HG02943 (cell line): ENCODE measurements around the gene ZNF521.
"Not testable (repeated sequence)": the region's sequence is repeated elsewhere in the genome, so short reads cannot be mapped to it uniquely, and the experiment has no call there.

Experiments
- ATAC-seq: cut with Tn5 transposase; IDR thresholded peaks from one replicate; pipeline ENCODE4 v1.9.1; 2021; ENCODE audit warnings: mild to moderate bottlenecking, low read depth, moderate library complexity; ENCODE audit not compliant: unreplicated experiment

ZNF521 gene

GRCh38 chr18:25047983-25048382 is 304.0 kb downstream of the ZNF521 start:
- ATAC-seq, result no peak

GRCh38 chr18:25047421-25047820 is 304.5 kb downstream of the ZNF521 start:
- no peak for ATAC-seq

GRCh38 chr18:25044694-25045093 is 307.3 kb downstream of the ZNF521 start:
- no peak for ATAC-seq

GRCh38 chr18:25043104-25043503 is 308.9 kb downstream of the ZNF521 start:
- ATAC-seq, result no peak

DNA sequence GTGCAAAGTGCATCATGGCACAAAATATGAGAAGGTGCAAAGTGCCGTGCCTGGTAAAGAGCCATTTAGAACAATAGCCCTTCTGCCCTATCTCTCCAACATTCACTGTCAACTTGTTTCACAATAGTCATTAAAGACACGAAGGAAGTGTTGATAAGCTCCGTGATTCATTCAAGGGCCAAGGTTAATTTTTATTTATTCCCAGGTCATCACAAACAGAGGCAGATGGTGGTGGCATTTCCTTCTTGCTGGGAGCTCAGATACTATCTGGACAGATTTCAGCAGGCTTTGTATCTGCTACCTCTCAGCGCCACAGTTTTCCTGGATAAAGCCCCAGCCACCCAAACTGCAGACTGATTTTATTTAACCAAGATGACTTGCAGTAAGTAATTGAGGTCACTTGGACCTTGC is 309.3 kb downstream of the ZNF521 start:
- ATAC-seq, result no peak

GRCh38 chr18:25039781-25040180 is 312.2 kb downstream of the ZNF521 start:
- ATAC-seq, result no peak

DNA sequence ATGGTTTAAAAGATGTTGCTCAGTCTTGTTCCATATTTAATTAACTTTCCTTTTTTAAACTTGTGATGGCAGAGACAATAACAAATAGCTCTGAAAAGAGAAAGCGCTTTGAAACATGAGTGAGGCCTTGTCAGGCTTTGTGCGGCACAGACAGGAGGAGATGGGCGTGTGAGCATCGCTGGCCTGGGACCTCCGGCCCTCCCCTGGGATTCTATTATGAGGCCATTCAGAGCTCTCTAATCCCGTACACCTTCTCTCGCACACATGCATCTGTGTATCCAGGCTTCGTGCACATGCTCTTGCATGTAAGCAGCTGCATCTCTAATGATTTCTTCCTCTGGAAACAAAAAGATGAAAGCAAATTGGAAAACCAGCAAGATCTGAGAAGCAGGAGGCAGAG is 313.7 kb downstream of the ZNF521 start:
- no peak for ATAC-seq

- ATAC-seq, result no peak
Observed at GRCh38 chr18:25033747-25034471, 318.1 kb downstream of the ZNF521 start.

DNA sequence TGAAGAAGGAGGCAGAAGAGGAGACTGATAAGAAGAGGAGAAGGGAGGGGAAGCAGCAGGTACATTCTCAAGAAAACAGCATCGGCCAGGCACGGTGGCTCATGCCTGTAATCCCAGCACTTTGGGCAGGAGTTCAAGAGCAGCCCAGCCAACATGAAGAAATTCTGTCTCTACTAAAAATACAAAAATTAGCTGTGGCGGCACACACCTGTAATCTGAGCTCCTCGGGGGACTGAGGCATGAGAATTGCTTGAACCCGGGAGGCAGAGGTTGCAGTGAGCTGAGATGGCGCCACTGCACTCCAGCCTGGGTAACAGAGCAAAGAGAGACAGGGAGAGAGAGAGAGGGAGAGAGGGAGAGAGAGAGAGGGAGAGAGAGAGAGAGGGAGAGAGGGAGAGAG is 318.8 kb downstream of the ZNF521 start:
- not testable (repeated sequence) for ATAC-seq

GRCh38 chr18:25029802-25030201 is 322.2 kb downstream of the ZNF521 start:
- no peak for ATAC-seq

DNA sequence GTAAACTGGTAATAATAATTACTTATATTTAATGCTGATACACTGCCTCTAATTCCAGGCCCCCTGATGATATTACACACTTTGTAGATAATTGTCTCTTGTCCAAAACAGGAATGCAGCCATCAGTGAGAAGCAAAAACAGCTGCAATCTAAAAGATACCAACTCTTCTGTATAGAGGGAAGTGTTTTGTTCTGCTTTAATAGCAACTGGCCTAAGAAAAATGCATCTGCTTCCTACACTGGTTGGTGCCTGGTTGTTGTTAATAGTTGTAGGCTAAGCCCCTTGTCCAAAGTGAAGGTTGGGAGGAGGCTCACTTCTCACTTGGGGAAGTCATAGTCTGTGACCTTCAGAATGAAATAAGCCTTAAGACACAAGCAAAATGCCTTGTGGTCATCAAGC is 332.0 kb downstream of the ZNF521 start:
- ATAC-seq, result no peak

- no peak for ATAC-seq
Observed at GRCh38 chr18:25019086-25019860, 332.7 kb downstream of the ZNF521 start.

DNA sequence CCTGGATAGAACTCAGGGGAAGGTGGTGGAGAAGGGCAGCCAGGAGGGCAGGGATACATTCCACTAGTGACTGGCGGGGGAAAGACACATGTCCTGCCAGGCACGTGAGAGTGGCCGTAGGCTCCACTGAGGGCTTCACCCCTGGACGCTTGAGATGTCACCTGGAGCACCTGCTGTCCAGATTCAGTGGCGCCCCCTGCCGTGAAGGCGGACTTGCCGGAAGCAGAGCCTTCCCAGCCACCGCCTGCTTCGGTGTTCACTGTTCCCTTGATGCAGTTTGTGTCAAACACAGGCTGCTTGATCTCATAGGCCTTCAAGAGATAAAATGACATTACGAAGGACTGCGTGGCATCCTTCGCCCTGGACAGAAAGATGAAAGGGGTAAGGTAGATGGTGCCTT is 335.3 kb downstream of the ZNF521 start:
- no peak for ATAC-seq

- no peak for ATAC-seq
Observed at GRCh38 chr18:25016181-25016580, 335.8 kb downstream of the ZNF521 start.
